Left ventricle myocardium superior (tissue), 1 donor: ENCODE data around the gene ITPR2. TPM values are rescaled to one million over a fixed set of nuclear protein-coding genes. Genes with fewer than 3 reads are reported as not detected.
A peak's percentile ranks its signal among the peaks of the same experiment; 100 is the strongest.

Source experiments
- ATAC-seq: fragments of 200-7000 bp; cut with Tn5 transposase; one replicate; pipeline ENCODE4 v1.9.1; 2020; ENCODE audit warnings: mild to moderate bottlenecking, moderate library complexity
- DNase-seq: peaks from one replicate; pipeline ENCODE4 v3.0.0-alpha.2; 2020
- intact Hi-C: fragments of 100-400 bp; cut with micrococcal nuclease; formaldehyde crosslinking; loops from one replicate; pipeline ENCODE4 v1.11.0; 2022
- total RNA-seq: library from RNA; stranded (reverse); fragmentation: NEBNext Ultra II Directional; extraction: Animal tissue kit (Norgen Biotek cat#: 25700); gene quantifications from one replicate; pipeline ENCODE4 v1.2.1, GENCODE V29; 2021
- donor health status: DM: no; HTN: yes; CAD: no; lungs with severe emphysema.

Gene ITPR2
- total RNA-seq, 1 donor from 2014 or later: 10.5 TPM

GRCh38 chr12:26287671-26288381 is 545.2 kb downstream of the ITPR2 start:
- intact Hi-C loops: loop anchor here (10.0 kb wide), 1 partner anchor 173 kb away; no protein-coding TSS in a partner anchor
- peak; percentile 39 for DNase-seq
- peak; percentile 88 for ATAC-seq

Other genes with a start within 250 kb of the ITPR2 start
- 23.9 TPM for gene INTS13, start 104.8 kb upstream of the ITPR2 start, total RNA-seq
- 34.7 TPM for gene FGFR1OP2, start 105.3 kb upstream of the ITPR2 start, total RNA-seq
- gene TM7SF3, start 181.2 kb upstream of the ITPR2 start, total RNA-seq: 27.3 TPM
- 53.7 TPM for gene MED21, start 189.4 kb upstream of the ITPR2 start, total RNA-seq
- not detected for gene C12orf71, start 249.4 kb upstream of the ITPR2 start, total RNA-seq